ENCODE measurements around the gene DNM3. TPM values are rescaled to one million over a fixed set of nuclear protein-coding genes. Genes with fewer than 3 reads are reported as not detected.

DNM3 gene
- total and polyA plus RNA-seq, 2 experiments from 2014 or later = 5.2 to 12.2 TPM

GRCh38 chr1:172442404-172442803 is 601.1 kb downstream of the DNM3 start:
- H3K9me2 ChIP-seq (ENCODE audit: insufficient read depth) = no peaks in the 10 kb centered on the region
- H3F3A ChIP-seq (replicated peaks; ENCODE audit: low read depth) = no peaks in the 10 kb centered on the region
- H4K20me1 ChIP-seq (replicated peaks; ENCODE audit: insufficient read depth) = no peaks in the 10 kb centered on the region
- peaks cover 17% of the 10 kb centered on the region for H3K79me2 ChIP-seq (replicated peaks; ENCODE audit: insufficient read depth)
- H3K4me2 ChIP-seq = no peak overlapping the region
- H3K27ac ChIP-seq (ENCODE audit: low read depth) = no peak overlapping the region
- H3K4me1 ChIP-seq (ENCODE audit: insufficient read depth) = peaks cover 6% of the 10 kb centered on the region; the same call in 1 of the 2 replicates
- TF ChIP-seq STAT1 (IDR thresholded peaks at IDR 0.05; ENCODE audit: unreplicated experiment) (no peak), JUNB (IDR thresholded peaks at IDR 0.05; ENCODE audit: unreplicated experiment) (no peak), EZH2 (IDR thresholded peaks at IDR 0.05; ENCODE audit: low read depth, unreplicated experiment) (no peak), EZH2phosphoT487 (IDR thresholded peaks at IDR 0.05; ENCODE audit: unreplicated experiment) (no peak), POLR2AphosphoS5 (IDR thresholded peaks at IDR 0.05; ENCODE audit: low read depth) (no peak), CREB1 (CRISPR knock-in tag; IDR thresholded peaks at IDR 0.05; ENCODE audit: low read depth) (no peak), ZNF331 (CRISPR knock-in tag; IDR thresholded peaks at IDR 0.05; ENCODE audit: low read depth) (no peak), REST (IDR thresholded peaks at IDR 0.05; ENCODE audit: unreplicated experiment) (no peak)
- TF ChIP-seq, protein P1, sequence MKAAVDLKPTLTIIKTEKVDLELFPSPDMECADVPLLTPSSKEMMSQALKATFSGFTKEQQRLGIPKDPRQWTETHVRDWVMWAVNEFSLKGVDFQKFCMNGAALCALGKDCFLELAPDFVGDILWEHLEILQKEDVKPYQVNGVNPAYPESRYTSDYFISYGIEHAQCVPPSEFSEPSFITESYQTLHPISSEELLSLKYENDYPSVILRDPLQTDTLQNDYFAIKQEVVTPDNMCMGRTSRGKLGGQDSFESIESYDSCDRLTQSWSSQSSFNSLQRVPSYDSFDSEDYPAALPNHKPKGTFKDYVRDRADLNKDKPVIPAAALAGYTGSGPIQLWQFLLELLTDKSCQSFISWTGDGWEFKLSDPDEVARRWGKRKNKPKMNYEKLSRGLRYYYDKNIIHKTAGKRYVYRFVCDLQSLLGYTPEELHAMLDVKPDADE (IDR thresholded peaks at IDR 0.05) = no peak
- TF ChIP-seq, protein P2, sequence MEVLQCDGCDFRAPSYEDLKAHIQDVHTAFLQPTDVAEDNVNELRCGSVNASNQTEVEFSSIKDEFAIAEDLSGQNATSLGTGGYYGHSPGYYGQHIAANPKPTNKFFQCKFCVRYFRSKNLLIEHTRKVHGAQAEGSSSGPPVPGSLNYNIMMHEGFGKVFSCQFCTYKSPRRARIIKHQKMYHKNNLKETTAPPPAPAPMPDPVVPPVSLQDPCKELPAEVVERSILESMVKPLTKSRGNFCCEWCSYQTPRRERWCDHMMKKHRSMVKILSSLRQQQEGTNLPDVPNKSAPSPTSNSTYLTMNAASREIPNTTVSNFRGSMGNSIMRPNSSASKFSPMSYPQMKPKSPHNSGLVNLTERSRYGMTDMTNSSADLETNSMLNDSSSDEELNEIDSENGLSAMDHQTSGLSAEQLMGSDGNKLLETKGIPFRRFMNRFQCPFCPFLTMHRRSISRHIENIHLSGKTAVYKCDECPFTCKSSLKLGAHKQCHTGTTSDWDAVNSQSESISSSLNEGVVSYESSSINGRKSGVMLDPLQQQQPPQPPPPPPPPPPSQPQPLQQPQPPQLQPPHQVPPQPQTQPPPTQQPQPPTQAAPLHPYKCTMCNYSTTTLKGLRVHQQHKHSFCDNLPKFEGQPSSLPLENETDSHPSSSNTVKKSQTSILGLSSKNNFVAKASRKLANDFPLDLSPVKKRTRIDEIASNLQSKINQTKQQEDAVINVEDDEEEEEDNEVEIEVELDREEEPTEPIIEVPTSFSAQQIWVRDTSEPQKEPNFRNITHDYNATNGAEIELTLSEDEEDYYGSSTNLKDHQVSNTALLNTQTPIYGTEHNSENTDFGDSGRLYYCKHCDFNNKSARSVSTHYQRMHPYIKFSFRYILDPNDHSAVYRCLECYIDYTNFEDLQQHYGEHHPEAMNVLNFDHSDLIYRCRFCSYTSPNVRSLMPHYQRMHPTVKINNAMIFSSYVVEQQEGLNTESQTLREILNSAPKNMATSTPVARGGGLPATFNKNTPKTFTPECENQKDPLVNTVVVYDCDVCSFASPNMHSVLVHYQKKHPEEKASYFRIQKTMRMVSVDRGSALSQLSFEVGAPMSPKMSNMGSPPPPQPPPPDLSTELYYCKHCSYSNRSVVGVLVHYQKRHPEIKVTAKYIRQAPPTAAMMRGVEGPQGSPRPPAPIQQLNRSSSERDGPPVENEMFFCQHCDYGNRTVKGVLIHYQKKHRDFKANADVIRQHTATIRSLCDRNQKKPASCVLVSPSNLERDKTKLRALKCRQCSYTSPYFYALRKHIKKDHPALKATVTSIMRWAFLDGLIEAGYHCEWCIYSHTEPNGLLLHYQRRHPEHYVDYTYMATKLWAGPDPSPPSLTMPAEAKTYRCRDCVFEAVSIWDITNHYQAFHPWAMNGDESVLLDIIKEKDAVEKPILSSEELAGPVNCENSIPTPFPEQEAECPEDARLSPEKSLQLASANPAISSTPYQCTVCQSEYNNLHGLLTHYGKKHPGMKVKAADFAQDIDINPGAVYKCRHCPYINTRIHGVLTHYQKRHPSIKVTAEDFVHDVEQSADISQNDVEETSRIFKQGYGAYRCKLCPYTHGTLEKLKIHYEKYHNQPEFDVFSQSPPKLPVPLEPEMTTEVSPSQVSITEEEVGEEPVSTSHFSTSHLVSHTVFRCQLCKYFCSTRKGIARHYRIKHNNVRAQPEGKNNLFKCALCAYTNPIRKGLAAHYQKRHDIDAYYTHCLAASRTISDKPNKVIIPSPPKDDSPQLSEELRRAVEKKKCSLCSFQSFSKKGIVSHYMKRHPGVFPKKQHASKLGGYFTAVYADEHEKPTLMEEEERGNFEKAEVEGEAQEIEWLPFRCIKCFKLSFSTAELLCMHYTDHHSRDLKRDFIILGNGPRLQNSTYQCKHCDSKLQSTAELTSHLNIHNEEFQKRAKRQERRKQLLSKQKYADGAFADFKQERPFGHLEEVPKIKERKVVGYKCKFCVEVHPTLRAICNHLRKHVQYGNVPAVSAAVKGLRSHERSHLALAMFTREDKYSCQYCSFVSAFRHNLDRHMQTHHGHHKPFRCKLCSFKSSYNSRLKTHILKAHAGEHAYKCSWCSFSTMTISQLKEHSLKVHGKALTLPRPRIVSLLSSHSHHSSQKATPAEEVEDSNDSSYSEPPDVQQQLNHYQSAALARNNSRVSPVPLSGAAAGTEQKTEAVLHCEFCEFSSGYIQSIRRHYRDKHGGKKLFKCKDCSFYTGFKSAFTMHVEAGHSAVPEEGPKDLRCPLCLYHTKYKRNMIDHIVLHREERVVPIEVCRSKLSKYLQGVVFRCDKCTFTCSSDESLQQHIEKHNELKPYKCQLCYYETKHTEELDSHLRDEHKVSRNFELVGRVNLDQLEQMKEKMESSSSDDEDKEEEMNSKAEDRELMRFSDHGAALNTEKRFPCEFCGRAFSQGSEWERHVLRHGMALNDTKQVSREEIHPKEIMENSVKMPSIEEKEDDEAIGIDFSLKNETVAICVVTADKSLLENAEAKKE (CRISPR knock-in tag; IDR thresholded peaks at IDR 0.05) = no peak
- H2AFZ ChIP-seq = no peak overlapping the region
- Mint-ChIP-seq H3K27me3 (ENCODE audit: insufficient read depth, low read depth, poor library complexity) (peaks cover 5% of the 10 kb centered on the region), H3K27ac (no peak overlapping the region), H3K4me3 (peak overlapping the region; percentile 32), H3K9me3 (no peaks in the 10 kb centered on the region), H3K4me1 (peaks cover 5% of the 10 kb centered on the region; the same call in 2 of the 3 replicates), H3K36me3 (ENCODE audit: low read depth) (peaks cover 13% of the 10 kb centered on the region)
- ATAC-seq (no peak), DNase-seq (ENCODE audit: low spot score) (no peak)
- no peak overlapping the region for H3K4me3 ChIP-seq
- no peaks in the 10 kb centered on the region for H3K36me3 ChIP-seq (ENCODE audit: insufficient read depth)
- H3K27me3 ChIP-seq (ENCODE audit: insufficient read depth) = no peaks in the 10 kb centered on the region
